ENCODE results near the gene SPDYE16. TPM values are rescaled to one million over a fixed set of nuclear protein-coding genes. Genes with fewer than 3 reads are reported as not detected.
A peak's percentile ranks its signal among the peaks of the same experiment; 100 is the strongest.
"Not testable (repeated sequence)": the region's sequence is repeated elsewhere in the genome, so short reads cannot be mapped to it uniquely, and the experiment has no call there.

The SPDYE16 gene
- total RNA-seq, 1 donor from 2014 or later = not detected

DNA sequence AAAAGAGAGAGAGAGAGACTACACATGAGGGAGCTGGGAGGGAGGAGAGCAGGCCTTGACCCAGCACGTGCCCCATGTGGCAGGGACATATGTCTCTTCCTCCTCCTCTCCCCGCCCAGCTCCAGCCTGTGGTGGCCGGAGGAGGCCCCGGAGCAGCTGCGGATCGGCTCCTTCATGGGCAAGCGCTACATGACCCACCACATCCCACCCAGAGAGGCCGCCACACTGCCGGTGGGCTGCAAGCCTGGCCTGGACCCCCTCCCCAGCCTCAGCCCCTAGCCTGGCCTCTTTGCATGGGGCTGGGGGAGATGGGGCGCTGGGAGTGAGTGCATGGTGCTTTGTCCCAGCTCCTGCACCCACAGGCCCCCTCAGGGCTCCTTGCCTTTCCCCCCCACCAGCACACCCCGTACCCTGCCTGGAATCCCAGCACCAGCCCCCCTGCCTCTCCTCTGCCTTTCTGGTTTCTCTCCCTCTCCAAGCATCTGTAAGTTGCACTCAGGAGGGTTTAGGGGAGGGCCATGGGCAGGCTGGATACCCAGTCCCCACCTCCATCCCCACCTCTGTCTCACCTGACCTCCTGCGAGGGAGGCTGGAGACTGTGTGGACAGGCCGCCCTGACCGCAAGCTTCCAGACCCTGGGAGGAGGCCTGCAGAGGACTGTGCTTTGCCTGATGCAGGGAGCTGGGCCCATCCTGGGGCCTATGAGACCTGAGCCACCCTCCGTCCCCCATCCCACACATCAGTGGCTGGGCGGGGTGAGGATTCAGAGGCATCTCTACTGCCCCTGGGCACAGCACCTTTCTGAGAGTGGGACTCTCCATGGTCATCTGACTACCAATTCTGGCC lies 27.9 kb downstream of the SPDYE16 start:
- TF ChIP-seq, protein P1, sequence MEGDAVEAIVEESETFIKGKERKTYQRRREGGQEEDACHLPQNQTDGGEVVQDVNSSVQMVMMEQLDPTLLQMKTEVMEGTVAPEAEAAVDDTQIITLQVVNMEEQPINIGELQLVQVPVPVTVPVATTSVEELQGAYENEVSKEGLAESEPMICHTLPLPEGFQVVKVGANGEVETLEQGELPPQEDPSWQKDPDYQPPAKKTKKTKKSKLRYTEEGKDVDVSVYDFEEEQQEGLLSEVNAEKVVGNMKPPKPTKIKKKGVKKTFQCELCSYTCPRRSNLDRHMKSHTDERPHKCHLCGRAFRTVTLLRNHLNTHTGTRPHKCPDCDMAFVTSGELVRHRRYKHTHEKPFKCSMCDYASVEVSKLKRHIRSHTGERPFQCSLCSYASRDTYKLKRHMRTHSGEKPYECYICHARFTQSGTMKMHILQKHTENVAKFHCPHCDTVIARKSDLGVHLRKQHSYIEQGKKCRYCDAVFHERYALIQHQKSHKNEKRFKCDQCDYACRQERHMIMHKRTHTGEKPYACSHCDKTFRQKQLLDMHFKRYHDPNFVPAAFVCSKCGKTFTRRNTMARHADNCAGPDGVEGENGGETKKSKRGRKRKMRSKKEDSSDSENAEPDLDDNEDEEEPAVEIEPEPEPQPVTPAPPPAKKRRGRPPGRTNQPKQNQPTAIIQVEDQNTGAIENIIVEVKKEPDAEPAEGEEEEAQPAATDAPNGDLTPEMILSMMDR (IDR thresholded peaks at IDR 0.05; ENCODE audit: insufficient read depth, low read length, poor library complexity, severe bottlenecking) = no peak
- DNase-seq (ENCODE audit: low read depth) = no peak
- H3K36me3 ChIP-seq (ENCODE audit: control insufficient read depth, insufficient read depth, low read length) = no peaks in the 10 kb centered on the region
- no peaks in the 10 kb centered on the region for H3K27me3 ChIP-seq (ENCODE audit: control insufficient read depth, insufficient read depth, low read length)
- H3K4me3 ChIP-seq (ENCODE audit: low read depth, low read length) = no peak overlapping the region

DNA sequence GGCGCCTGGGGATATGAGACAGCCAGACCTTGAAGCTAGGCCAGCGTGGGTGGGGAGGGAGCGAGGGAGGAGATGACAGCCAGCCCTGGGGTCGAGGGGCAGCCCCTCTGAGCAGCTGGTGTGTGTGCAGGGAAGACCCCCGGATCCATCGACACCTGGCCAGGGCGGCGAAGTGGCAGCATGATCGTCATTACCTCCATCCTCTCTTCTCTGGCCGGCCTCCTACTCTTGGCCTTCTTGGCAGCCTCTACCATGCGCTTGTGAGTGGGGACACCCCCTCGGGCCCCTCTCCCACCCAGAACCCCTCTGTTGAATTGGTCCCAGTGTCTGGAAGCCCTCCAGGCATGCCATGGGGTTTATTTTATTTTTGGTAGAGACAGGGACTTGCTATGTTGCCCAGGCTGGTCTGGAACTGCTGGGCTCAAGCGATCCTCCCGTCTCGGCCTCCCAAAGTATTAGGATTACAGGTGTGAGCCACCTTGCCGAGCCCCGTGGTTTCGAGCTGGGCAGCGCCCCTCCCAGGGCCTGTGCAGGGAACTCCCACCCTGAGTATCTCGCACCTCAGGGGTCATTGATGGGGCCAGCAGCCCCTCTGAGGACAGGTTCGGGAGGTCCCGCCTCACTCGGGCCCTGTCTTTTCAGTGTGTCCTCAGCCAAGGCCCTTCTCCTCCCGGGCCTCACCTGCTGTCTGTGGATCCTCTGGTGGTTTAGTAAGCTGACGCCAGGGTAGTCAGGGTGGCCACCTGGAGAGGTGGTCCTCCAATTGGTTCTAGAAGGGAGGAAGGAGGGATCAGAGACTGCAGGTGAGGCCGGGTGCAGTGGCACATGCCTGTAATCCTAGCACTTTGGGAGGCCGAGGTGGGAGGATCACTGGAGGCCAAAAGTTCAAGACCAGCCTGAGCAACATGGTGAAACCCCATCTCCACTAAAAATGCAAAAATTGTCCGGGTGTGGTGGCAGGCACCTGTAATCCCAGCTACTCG lies 29.0 kb downstream of the SPDYE16 start:
- TF ChIP-seq, protein P1 (IDR thresholded peaks at IDR 0.05; ENCODE audit: insufficient read depth, low read length, poor library complexity, severe bottlenecking) = no peak
- no peak for DNase-seq (ENCODE audit: low read depth)
- H3K36me3 ChIP-seq (ENCODE audit: control insufficient read depth, insufficient read depth, low read length) = no peaks in the 10 kb centered on the region
- no peaks in the 10 kb centered on the region for H3K27me3 ChIP-seq (ENCODE audit: control insufficient read depth, insufficient read depth, low read length)
- H3K4me3 ChIP-seq (ENCODE audit: low read depth, low read length) = no peak overlapping the region

DNA sequence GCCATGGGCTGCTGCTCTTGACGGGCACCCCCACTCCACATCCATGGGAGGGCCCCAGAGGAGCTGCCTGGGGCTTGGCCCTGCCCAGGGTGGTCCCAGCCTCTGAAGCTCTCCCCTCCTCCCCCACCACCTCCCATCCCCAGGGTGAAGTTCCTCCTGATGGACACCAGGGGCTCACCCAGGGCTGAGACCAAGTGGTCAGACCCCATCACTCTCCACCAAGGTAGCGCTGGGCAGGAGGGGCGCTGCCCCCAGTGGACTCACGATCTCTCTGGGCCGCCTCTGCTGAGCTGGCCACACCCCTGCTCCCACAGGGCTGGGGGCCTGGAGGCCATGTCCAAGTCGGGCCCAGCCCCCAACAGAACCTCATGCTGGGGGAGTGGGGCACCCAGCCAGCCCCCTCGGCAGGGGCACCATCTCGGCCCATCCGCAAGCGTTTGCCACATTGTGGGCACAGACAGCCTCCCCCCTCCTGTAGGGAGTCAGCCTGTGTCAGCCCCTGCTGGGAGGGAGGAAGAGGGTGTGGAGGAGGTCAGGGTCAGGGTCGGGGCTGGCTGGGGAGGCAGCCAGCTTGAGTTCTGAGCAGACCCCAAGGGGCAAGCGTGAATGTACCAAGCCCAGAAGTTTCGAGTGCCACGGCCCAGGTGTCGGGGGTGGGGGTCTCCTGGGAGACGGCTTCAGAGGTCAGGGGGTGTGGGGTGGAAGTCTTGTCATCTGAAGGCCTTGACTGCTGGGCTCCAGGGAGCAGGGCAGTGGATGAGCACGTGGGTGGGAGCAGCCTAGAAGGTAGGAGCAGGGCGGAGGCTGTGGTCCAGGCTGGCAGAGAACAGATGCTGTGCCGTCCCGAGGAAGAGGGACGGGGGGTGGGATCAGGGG lies 29.9 kb downstream of the SPDYE16 start:
- DNase-seq (ENCODE audit: low read depth) = no peak
- H3K27me3 ChIP-seq (ENCODE audit: control insufficient read depth, insufficient read depth, low read length) = no peaks in the 10 kb centered on the region
- TF ChIP-seq, protein P1 (IDR thresholded peaks at IDR 0.05; ENCODE audit: insufficient read depth, low read length, poor library complexity, severe bottlenecking) = peak; percentile 17
- H3K36me3 ChIP-seq (ENCODE audit: control insufficient read depth, insufficient read depth, low read length) = no peaks in the 10 kb centered on the region
- no peak overlapping the region for H3K4me3 ChIP-seq (ENCODE audit: low read depth, low read length)

DNA sequence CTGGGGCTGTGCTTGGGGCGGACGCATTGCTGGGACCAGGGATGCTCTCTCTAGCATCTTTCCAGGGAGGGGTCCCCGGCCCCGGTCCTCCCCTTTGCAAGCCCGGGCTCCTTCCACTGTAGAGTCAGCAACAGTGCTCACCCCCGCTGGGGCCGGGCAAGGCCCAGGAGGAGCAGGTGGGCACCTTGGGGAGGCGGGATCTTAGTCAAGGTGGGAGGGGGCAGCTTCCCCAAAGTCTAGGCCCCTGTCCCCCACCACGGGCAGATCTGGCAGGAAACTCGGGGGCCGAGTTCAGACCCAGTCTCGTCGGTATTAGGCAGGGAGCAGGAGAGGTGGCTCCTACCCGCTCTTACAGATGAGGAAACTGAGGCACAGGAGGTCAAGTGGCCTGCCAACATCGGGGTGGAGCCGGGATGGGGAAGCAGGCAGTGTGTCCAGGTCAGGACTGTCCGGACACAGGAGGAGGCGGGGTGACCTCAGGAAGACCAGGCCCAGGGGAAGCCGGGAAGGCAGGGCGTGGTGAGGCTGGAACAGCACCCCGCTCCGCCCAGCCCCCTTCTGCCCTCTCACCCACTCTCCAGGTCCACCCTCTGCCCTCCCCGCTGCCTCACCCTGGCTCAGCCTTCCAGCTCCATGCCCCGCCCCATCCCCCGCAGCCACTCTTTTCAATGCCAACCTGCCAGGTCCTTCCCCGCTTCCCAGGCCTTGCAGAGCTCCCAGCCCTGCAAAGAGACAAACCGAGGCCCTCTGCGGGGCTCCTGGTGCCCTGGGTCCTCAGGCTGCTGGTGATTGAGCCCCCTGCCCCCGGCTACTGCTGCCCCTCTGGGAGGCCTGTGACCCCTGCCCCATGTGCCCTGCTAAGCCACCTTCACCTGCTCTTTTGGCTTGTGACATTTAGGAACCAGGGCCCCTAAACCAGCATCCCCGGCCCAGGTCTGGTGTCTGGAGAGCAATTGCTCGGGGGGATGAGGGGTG lies 30.9 kb downstream of the SPDYE16 start:
- not testable (repeated sequence) for H3K36me3 ChIP-seq (ENCODE audit: control insufficient read depth, insufficient read depth, low read length); DNase-seq (ENCODE audit: low read depth); H3K27me3 ChIP-seq (ENCODE audit: control insufficient read depth, insufficient read depth, low read length); H3K4me3 ChIP-seq (ENCODE audit: low read depth, low read length)

DNA sequence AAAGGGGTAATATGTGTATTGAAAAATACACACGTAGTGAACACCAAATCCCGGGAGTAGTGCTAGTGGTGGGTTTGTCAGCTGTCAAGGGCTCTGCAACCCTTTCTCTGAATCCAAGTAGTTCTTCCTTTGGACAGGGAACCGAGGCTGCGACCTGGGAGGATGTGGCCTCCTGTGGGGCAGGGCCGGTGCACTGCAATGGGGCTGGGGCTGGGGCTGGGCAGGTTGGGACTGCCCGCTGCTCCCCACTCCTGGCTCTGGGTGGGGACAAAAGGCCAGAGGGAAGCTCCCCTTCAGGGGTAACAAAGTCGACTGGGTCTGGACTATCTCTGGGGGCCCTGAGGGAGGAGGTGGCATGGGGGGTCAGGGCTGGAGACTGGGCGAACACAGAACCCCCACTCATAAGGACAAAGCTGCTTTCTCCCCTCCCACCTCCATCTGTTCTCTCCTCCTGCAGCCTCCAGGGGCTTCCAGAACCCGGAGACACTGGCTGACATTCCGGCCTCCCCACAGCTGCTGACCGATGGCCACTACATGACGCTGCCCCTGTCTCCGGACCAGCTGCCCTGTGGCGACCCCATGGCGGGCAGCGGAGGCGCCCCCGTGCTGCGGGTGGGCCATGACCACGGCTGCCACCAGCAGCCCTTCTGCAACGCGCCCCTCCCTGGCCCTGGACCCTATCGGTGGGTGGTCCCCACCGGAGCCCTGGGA lies 31.7 kb downstream of the SPDYE16 start:
- H3K4me3 ChIP-seq (ENCODE audit: low read depth, low read length); H3K27me3 ChIP-seq (ENCODE audit: control insufficient read depth, insufficient read depth, low read length); DNase-seq (ENCODE audit: low read depth): not testable (repeated sequence)

More for the DNA sequence above, 31.7 kb downstream of the SPDYE16 start:
- H3K36me3 ChIP-seq (ENCODE audit: control insufficient read depth, insufficient read depth, low read length) = not testable (repeated sequence)

Measured in kidney epithelial cell (primary cell).